Liver (tissue), 3 donors: ENCODE results near the gene CMTR2.

Experiments
- CTCF ChIP-seq: fragments of 150-350 bp; IDR thresholded peaks from 2 replicates; pipeline ENCODE4 v1.5.1; 2017; ENCODE audit warnings: improper control_type of control experiment, low read depth, low read length; ENCODE audit not compliant: missing input control
- RXRA ChIP-seq, 2 donors: IDR thresholded peaks; 2 replicates each; pipeline ENCODE4 v1.6.1; 2017 to 2018; ENCODE audit warnings: antibody characterized with exemption in 2 of 2, mild to moderate bottlenecking in 1 of 2
- donor health status: healthy.
- donor health status: healthy.

DNA sequence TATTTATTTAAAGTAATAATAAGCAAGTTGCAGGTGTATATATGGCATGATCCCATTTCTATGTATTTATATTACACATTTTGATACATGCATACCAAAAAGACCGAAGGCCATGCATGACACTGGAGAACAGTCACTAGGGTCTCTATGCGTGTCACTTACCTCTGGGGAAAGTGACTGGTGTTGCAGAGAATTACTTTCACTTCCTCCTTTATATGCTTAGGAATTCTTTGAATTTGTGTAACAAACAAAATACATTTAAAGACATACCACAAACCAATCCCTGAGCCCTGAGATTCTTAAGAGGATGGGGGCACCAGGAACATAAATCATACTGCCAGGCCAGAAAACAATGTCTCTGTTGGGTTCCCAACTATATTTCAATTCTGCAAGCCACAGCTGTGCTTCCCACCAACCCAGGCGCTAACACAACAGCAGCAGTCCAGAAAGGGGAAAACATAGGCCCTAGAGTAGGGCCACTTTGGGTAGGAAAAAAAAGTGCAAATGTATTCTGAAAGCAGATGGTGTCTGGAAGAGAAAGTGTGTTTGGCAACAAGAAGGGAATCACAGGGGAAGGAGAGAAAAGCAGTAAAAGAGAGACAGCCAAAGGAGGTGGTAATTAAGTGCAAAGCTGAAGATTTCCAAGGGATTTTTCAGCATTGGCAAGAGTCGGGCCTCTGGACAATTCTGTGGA lies 34.2 kb downstream of the CMTR2 start:
- TF ChIP-seq CTCF: no peak
- TF ChIP-seq RXRA (IDR thresholded peaks at IDR 0.05): no peak
